ENCODE results near the gene LCA5.
"Not testable (repeated sequence)": the region's sequence is repeated elsewhere in the genome, so short reads cannot be mapped to it uniquely, and the experiment has no call there.

LCA5 gene

GRCh38 chr6:79536954-79537747 lies at the start of gene LCA5:
TSS of gene LCA5 (minus strand) at chr6:79537430. CDS start at chr6:79518894, 18,536 bp downstream.
- H3K27ac ChIP-seq: peak within 1 kb of the TSS; percentile 44; the same call in 1 of the 2 replicates
- TF ChIP-seq CTCF (conservative IDR thresholded peaks at IDR 0.05) (no peak), ZFX (IDR thresholded peaks at IDR 0.05) (0 out of 2 replicates have a peak, but pooled peaks have one; percentile 26)

- no peak overlapping the region for H3K27ac ChIP-seq
- TF ChIP-seq ZFX (IDR thresholded peaks at IDR 0.05) (no peak), CTCF (conservative IDR thresholded peaks at IDR 0.05) (peak; percentile 52)
Measured at GRCh38 chr6:79586548-79586947, 49.3 kb upstream of the LCA5 start.

GRCh38 chr6:79584332-79584731 lies 47.1 kb upstream of the LCA5 start:
- no peak overlapping the region for H3K27ac ChIP-seq
- TF ChIP-seq CTCF (conservative IDR thresholded peaks at IDR 0.05) (no peak), ZFX (IDR thresholded peaks at IDR 0.05) (no peak)

- H3K27ac ChIP-seq: not testable (repeated sequence)
Measured at GRCh38 chr6:79577926-79578325, 40.7 kb upstream of the LCA5 start.

- TF ChIP-seq CTCF (conservative IDR thresholded peaks at IDR 0.05) (no peak), ZFX (IDR thresholded peaks at IDR 0.05) (no peak)
- H3K27ac ChIP-seq: no peak overlapping the region
Measured at GRCh38 chr6:79574630-79575225, 37.5 kb upstream of the LCA5 start.

GRCh38 chr6:79574174-79574573 lies 36.9 kb upstream of the LCA5 start:
- TF ChIP-seq ZFX (IDR thresholded peaks at IDR 0.05) (no peak), CTCF (conservative IDR thresholded peaks at IDR 0.05) (no peak)

GRCh38 chr6:79571030-79571367 lies 33.8 kb upstream of the LCA5 start:
- TF ChIP-seq ZFX (IDR thresholded peaks at IDR 0.05) (no peak), CTCF (conservative IDR thresholded peaks at IDR 0.05) (peak; percentile 52)
- no peak overlapping the region for H3K27ac ChIP-seq

More at GRCh38 chr6:79574174-79574573, 36.9 kb upstream of the LCA5 start:
- no peak overlapping the region for H3K27ac ChIP-seq

Data from C4-2B (cell line).